ENCODE results near the gene MSGN1. TPM values are rescaled to one million over a fixed set of nuclear protein-coding genes. Genes with fewer than 3 reads are reported as not detected.

MSGN1 gene
- total RNA-seq, 2 donors from 2014 or later, result not detected

DNA sequence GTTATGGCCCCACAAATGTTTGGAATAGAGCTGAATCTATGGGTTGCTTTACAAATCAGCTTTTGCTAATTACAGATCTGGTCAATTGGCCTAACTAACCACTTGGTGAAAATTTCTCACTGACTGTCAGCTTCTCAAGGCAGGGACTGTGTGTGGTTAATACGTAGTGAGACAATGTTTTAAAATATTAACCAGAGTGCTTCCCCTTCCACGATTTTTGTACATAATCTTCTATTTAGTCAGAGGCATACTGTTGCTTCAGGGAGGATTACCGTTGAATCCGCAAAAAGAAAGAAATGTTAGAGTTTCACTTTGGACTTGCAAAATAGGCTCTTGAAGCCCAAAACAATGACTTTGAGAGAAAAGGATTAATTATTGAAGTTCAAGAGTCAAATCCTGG is 47.3 kb downstream of the MSGN1 start:
- H3K27ac Mint-ChIP-seq, result no peak overlapping the region
- no peaks in the 10 kb centered on the region for H3K9me3 Mint-ChIP-seq
- no peaks in the 10 kb centered on the region for H3K36me3 Mint-ChIP-seq
- DNase-seq (ENCODE audit: low spot score in 2 of 2) (no peak), ATAC-seq (no peak)

DNA sequence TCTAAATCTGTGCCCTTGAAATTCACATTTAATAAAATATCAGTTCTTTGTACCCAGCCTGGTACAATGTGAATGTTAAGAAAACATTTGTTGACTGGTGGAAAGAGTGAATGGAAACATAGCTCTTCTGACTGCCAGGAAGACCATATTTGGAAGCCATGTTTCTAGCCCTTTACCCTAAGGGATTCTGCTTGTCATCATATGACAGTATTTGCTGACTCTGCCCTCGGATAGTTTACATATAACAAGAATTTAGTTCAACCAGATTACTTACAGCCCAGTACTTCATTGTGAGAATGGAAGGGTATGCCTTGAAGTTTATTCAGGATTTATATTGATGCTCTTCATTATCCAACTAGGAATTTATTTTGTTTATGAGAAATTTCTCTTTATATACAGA is 48.4 kb downstream of the MSGN1 start:
- H3K36me3 Mint-ChIP-seq, result no peaks in the 10 kb centered on the region
- ATAC-seq (no peak), DNase-seq (ENCODE audit: low spot score in 2 of 2) (no peak)
- H3K9me3 Mint-ChIP-seq, result no peaks in the 10 kb centered on the region
- H3K27ac Mint-ChIP-seq, result no peak overlapping the region

DNA sequence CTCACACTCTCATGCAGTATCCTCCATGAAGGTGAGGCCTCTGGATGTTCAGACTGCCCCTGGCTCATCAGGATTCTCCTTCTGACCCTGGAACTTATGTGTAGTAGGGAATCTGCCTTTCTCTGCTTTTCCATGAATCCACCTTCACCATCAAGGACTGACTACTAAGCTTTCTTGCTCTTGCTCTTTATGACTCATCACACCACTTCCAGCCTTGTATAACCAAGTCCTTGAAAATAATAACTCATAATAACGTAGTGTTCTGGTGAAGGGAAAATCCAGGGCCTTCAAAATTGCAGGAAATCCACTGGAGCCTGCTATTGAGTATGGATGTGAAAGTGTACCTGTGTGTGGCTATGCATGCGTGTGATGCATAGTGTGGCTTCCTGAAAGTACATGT is 50.9 kb downstream of the MSGN1 start:
- no peak overlapping the region for H3K27ac Mint-ChIP-seq
- DNase-seq (ENCODE audit: low spot score in 2 of 2) (no peak), ATAC-seq (no peak)
- H3K9me3 Mint-ChIP-seq, result no peaks in the 10 kb centered on the region
- no peaks in the 10 kb centered on the region for H3K36me3 Mint-ChIP-seq

Other genes starting within 250 kb of the MSGN1 start
- gene SMC6, start 62.6 kb upstream of the MSGN1 start, total RNA-seq, result 10 to 100 TPM; 24.8 to 26.4 TPM
- 10 to 100 TPM; 17.9 to 31.5 TPM for gene GEN1, start 62.3 kb upstream of the MSGN1 start, total RNA-seq
- gene KCNS3, start 62.2 kb downstream of the MSGN1 start, total RNA-seq, result not detected

Measured in activated naive CD4-positive, alpha-beta T cell treated with anti-CD3 and anti-CD28 coated beads, Interleukin-2, amount 50 U/mL, for 72 hours (primary cell).